HG02840 (cell line): ENCODE results near the gene EFR3B.
A peak's percentile ranks its signal among the peaks of the same experiment; 100 is the strongest.
"Not testable (repeated sequence)": the region's sequence is repeated elsewhere in the genome, so short reads cannot be mapped to it uniquely, and the experiment has no call there.

Experiments used
- ATAC-seq: cut with Tn5 transposase; IDR thresholded peaks from one replicate; pipeline ENCODE4 v1.9.1; 2021; ENCODE audit warnings: mild to moderate bottlenecking, moderate library complexity, moderate number of reproducible peaks; ENCODE audit not compliant: unreplicated experiment, low FRiP score

Gene EFR3B

GRCh38 chr2:25140535-25140934 is 98.7 kb downstream of the EFR3B start:
- ATAC-seq = not testable (repeated sequence)

- ATAC-seq = no peak
These were observed 99.2 kb downstream of the EFR3B start for GRCh38 chr2:25141120-25141519.

- no peak for ATAC-seq
These were observed 103.9 kb downstream of the EFR3B start for GRCh38 chr2:25145803-25146202.

- ATAC-seq = no peak
These were observed 105.0 kb downstream of the EFR3B start for GRCh38 chr2:25146896-25147295.

GRCh38 chr2:25149646-25150045 is 107.8 kb downstream of the EFR3B start:
- no peak for ATAC-seq

- not testable (repeated sequence) for ATAC-seq
These were observed 109.1 kb downstream of the EFR3B start for GRCh38 chr2:25150993-25151392.

GRCh38 chr2:25151718-25152117 is 109.8 kb downstream of the EFR3B start:
- ATAC-seq = no peak

- no peak for ATAC-seq
These were observed 113.5 kb downstream of the EFR3B start for GRCh38 chr2:25155401-25155800.

GRCh38 chr2:25158096-25158852 is 116.4 kb downstream of the EFR3B start:
- ATAC-seq = no peak

GRCh38 chr2:25159949-25160348 is 118.1 kb downstream of the EFR3B start:
- ATAC-seq = no peak

- ATAC-seq = no peak
These were observed 118.5 kb downstream of the EFR3B start for GRCh38 chr2:25160376-25160775.

- peak; percentile 50 for ATAC-seq
These were observed 119.3 kb downstream of the EFR3B start for GRCh38 chr2:25161055-25161781.

- not testable (repeated sequence) for ATAC-seq
These were observed 120.2 kb downstream of the EFR3B start for GRCh38 chr2:25162061-25162460.

- no peak for ATAC-seq
These were observed 122.7 kb downstream of the EFR3B start for GRCh38 chr2:25164561-25164960.

GRCh38 chr2:25165992-25166875 is 124.4 kb downstream of the EFR3B start:
- ATAC-seq = no peak

GRCh38 chr2:25168256-25169072 is 126.6 kb downstream of the EFR3B start, which contains the start of gene POMC:
TSS of gene POMC (minus strand) at chr2:25168580. CDS start at chr2:25164772, 3,808 bp downstream.
- ATAC-seq = no peak

GRCh38 chr2:25169073-25169470 is 127.2 kb downstream of the EFR3B start:
- no peak for ATAC-seq

GRCh38 chr2:25170888-25171287 is 129.0 kb downstream of the EFR3B start:
- no peak for ATAC-seq

GRCh38 chr2:25173719-25174118 is 131.8 kb downstream of the EFR3B start:
- ATAC-seq = no peak
